PC-9 (cell line): ENCODE data around the gene CGB7. TPM values are rescaled to one million over a fixed set of nuclear protein-coding genes. Genes with fewer than 3 reads are reported as not detected.

Experiments
- BruUV-seq: library from RNA; stranded (reverse); fragments of 400-500 nt; replicated peaks from 2 replicates; lab custom pipeline; 2021; lab: Mats Ljungman, UMichigan
- CTCF ChIA-PET: fragments of 300-600 bp; sonication (Branson Sonifier 250); formaldehyde crosslinking; loops from one replicate; lab custom pipeline; 2022; ENCODE audit warnings: antibody characterized with exemption; lab: Charles Lee
- POLR2A ChIA-PET: fragments of 300-600 bp; sonication (Branson Sonifier 250); formaldehyde crosslinking; loops from one replicate; lab custom pipeline; 2022; ENCODE audit warnings: antibody characterized with exemption; ENCODE audit not compliant: unreplicated experiment; lab: Charles Lee
- DNase-seq, 2 experiments: peaks; one replicate each; pipeline versions ENCODE4 v3.0.0 to v3.0.0-alpha.2; 2015 to 2022; ENCODE audit warnings: mixed read lengths in 1 of 2
- H2AFZ ChIP-seq: fragments of 200-600 bp; sonication (generic); 2 replicates; pipeline ENCODE4 v1.8.1; 2017; ENCODE audit warnings: antibody characterized with exemption
- H3F3A ChIP-seq: fragments of 200-600 bp; sonication (generic); 2 replicates; pipeline ENCODE4 v1.8.1; 2017; ENCODE audit warnings: antibody characterized with exemption, mild to moderate bottlenecking, low read depth; ENCODE audit not compliant: insufficient read depth
- H3K27ac ChIP-seq: fragments of 200-600 bp; sonication (generic); 2 replicates; pipeline ENCODE4 v1.6.1; 2016; ENCODE audit warnings: mixed run types
- H3K27me3 ChIP-seq: fragments of 200-600 bp; sonication (generic); 2 replicates; pipeline ENCODE4 v1.6.1; 2016; ENCODE audit warnings: low read depth, mixed run types; ENCODE audit not compliant: insufficient read depth
- H3K36me3 ChIP-seq: fragments of 200-600 bp; sonication (generic); 2 replicates; pipeline ENCODE4 v1.6.1; 2016; ENCODE audit warnings: low read depth, mixed run types
- H3K4me1 ChIP-seq: fragments of 200-600 bp; sonication (generic); replicated peaks from 2 replicates; pipeline ENCODE4 v1.6.1; 2016; ENCODE audit warnings: mixed run types; ENCODE audit not compliant: insufficient read depth
- H3K4me2 ChIP-seq: fragments of 200-600 bp; sonication (generic); 2 replicates; pipeline ENCODE4 v1.6.1; 2017; ENCODE audit warnings: mixed run types
- H3K4me3 ChIP-seq: fragments of 200-600 bp; sonication (generic); 2 replicates; pipeline ENCODE4 v1.6.1; 2016; ENCODE audit warnings: mixed run types
- H3K79me2 ChIP-seq: fragments of 200-600 bp; sonication (generic); 2 replicates; pipeline ENCODE4 v1.6.1; 2017; ENCODE audit warnings: low read depth, mixed run types
- H3K9me2 ChIP-seq: fragments of 200-600 bp; sonication (generic); 2 replicates; pipeline ENCODE4 v1.8.1; 2017; ENCODE audit warnings: mild to moderate bottlenecking; ENCODE audit not compliant: insufficient read depth
- H3K9me3 ChIP-seq: fragments of 200-600 bp; sonication (generic); 2 replicates; pipeline ENCODE4 v1.8.1; 2016; ENCODE audit warnings: low read depth; ENCODE audit not compliant: insufficient read depth
- H4K20me1 ChIP-seq: fragments of 200-600 bp; sonication (generic); 2 replicates; pipeline ENCODE4 v1.8.1; 2017; ENCODE audit not compliant: insufficient read depth
- EZH2 ChIP-seq: fragments of 200-600 bp; sonication (generic); IDR thresholded peaks from 2 replicates; pipeline ENCODE4 v1.8.0; 2017; ENCODE audit warnings: antibody characterized with exemption, low read depth
- intact Hi-C: fragments of 100-400 bp; cut with micrococcal nuclease; formaldehyde crosslinking; loops from one replicate; pipeline ENCODE4 v1.10.0; 2022; ENCODE audit not compliant: unreplicated experiment
- total RNA-seq: library from RNA; stranded (reverse); gene quantifications from 2 replicates; pipeline ENCODE4 v1.2.3, GENCODE V29; 2021
- TF ChIP-seq, protein P1 (sequence below): fragments of 200-600 bp; sonication (generic); conservative IDR thresholded peaks from 2 replicates; pipeline ENCODE4 v1.6.1; 2017; ENCODE audit warnings: mixed run types, antibody characterized with exemption, mild to moderate bottlenecking, moderate library complexity

The CGB7 gene
- total RNA-seq, 1 experiment from 2014 or later = 4.8 TPM

DNA sequence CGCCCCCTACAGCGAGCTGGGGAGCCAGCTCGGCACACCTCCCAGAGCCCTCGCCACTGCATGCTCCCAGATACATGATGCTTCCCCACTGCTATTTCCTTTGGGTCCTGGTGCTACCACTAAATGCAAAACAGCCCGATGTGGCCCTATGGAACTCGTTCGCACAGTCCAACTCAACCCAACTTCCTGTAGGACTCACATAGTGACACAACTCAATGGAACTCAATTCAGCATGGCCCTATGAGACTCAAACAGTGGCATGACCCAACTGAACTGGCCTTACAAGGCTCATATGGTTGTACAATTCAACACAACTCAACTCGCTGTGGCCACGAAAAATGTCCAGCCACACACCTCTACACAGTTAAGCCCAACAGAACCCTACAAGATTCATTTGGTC is 11.5 kb upstream of the CGB7 start:
- Histone ChIP-seq H3K9me3 (no peaks in the 10 kb centered on the region), H2AFZ (no peak overlapping the region), H3K36me3 (no peaks in the 10 kb centered on the region), H3K9me2 (no peaks in the 10 kb centered on the region), H3K4me1 (peaks cover 11% of the 10 kb centered on the region), H3F3A (peaks cover 21% of the 10 kb centered on the region; the same call in 1 of the 2 replicates), H3K4me3 (no peak overlapping the region), H3K27me3 (peaks cover 41% of the 10 kb centered on the region), H3K27ac (no peak overlapping the region), H3K79me2 (no peaks in the 10 kb centered on the region), H3K4me2 (no peak overlapping the region), H4K20me1 (no peaks in the 10 kb centered on the region)
- intact Hi-C loops = no loop called here
- POLR2A ChIA-PET = no interaction called here
- no peak for TF ChIP-seq EZH2
- TF ChIP-seq, protein P1, sequence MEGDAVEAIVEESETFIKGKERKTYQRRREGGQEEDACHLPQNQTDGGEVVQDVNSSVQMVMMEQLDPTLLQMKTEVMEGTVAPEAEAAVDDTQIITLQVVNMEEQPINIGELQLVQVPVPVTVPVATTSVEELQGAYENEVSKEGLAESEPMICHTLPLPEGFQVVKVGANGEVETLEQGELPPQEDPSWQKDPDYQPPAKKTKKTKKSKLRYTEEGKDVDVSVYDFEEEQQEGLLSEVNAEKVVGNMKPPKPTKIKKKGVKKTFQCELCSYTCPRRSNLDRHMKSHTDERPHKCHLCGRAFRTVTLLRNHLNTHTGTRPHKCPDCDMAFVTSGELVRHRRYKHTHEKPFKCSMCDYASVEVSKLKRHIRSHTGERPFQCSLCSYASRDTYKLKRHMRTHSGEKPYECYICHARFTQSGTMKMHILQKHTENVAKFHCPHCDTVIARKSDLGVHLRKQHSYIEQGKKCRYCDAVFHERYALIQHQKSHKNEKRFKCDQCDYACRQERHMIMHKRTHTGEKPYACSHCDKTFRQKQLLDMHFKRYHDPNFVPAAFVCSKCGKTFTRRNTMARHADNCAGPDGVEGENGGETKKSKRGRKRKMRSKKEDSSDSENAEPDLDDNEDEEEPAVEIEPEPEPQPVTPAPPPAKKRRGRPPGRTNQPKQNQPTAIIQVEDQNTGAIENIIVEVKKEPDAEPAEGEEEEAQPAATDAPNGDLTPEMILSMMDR = no peak
- BruUV-seq = no TSS peak
- CTCF ChIA-PET = interaction anchor here (0.6 kb wide), 1 partner anchor 330 kb away, joined by 4 read pairs; no protein-coding TSS in a partner anchor
- no peak for DNase-seq

DNA sequence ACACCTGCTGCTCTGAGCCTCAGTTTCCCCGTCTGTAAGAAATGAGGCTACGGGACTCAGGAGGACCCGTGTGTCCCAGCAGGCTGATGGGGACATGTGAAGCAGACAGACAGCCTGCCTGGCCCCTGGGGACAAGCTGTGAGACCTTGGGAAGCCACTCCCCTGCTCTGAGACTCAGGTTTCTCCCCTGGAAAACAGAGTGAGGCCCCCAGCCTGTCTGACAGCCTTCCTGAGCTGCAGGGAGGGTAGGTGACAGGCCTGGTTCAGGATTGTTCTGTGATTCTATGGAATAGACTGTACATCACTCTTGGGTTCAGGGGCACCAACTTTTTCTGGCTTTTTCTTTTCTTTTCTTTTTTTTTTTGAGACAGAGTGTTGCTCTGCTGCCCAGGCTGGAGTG is 10.0 kb upstream of the CGB7 start:
- CTCF ChIA-PET = interaction anchor here (0.6 kb wide), 1 partner anchor 66 kb away, joined by 6 read pairs; no protein-coding TSS in a partner anchor

DNA sequence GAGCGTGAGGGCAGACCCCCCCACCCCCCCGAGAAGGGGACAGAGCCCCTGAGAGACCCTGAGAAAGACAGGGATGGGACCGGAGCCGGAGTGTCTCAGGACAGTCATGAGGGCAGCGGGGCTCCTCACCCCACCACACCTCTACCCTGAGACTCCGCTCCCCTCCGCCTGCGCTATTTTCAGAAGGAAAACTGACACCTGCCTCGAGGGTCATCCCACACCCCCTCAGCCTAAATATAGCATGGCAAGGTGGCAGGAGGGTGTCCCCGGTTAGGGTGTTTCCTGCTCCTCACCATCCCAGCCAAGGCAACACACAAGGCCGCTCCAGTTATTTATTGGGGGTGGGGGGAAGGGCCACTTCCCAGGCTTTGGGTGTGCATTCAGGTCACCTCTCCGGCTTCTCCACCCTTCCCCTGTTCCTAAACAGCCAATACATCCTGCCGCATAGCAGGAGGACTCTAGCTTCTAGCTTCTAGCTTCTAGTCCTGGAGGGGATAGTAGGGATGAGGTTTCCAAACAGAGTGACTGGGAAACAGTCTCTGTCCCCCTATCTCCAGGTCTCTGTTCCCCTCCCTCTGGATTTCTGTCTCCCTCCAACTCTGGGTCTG is 8.5 kb upstream of the CGB7 start:
- Histone ChIP-seq H4K20me1 (no peaks in the 10 kb centered on the region), H3K9me2 (no peaks in the 10 kb centered on the region), H3K4me3 (no peak overlapping the region), H3K27ac (no peak overlapping the region), H3K9me3 (no peaks in the 10 kb centered on the region), H3K36me3 (no peaks in the 10 kb centered on the region), H3K4me2 (no peak overlapping the region), H3F3A (peaks cover 31% of the 10 kb centered on the region), H3K27me3 (peaks cover 27% of the 10 kb centered on the region), H3K79me2 (no peaks in the 10 kb centered on the region), H3K4me1 (peaks cover 7% of the 10 kb centered on the region; the same call in 1 of the 2 replicates), H2AFZ (no peak overlapping the region)
- BruUV-seq = no TSS peak
- POLR2A ChIA-PET = no interaction called here
- intact Hi-C loops = no loop called here
- CTCF ChIA-PET = interaction anchor here (1.1 kb wide), 1 partner anchor 48 kb away, joined by 8 read pairs; no protein-coding TSS in a partner anchor
- DNase-seq = no peak
- TF ChIP-seq, protein P1 = no peak
- TF ChIP-seq EZH2 = no peak

More for the DNA sequence above, 10.0 kb upstream of the CGB7 start:
- no TSS peak for BruUV-seq
- Histone ChIP-seq H3K9me2 (no peaks in the 10 kb centered on the region), H4K20me1 (no peaks in the 10 kb centered on the region), H3K9me3 (no peaks in the 10 kb centered on the region), H3K27me3 (peaks cover 30% of the 10 kb centered on the region), H3K4me3 (no peak overlapping the region), H3K79me2 (no peaks in the 10 kb centered on the region), H3K4me2 (no peak overlapping the region), H3K4me1 (peaks cover 7% of the 10 kb centered on the region; the same call in 1 of the 2 replicates), H3K27ac (no peak overlapping the region), H3F3A (peaks cover 31% of the 10 kb centered on the region; the same call in 1 of the 2 replicates), H2AFZ (no peak overlapping the region), H3K36me3 (no peaks in the 10 kb centered on the region)
- DNase-seq = no peak
- TF ChIP-seq, protein P1 = no peak
- no peak for TF ChIP-seq EZH2
- POLR2A ChIA-PET = no interaction called here
- intact Hi-C loops = no loop called here
